GM19035 (cell line): ENCODE data around the gene KNDC1.

Experiments
- ATAC-seq: cut with Tn5 transposase; IDR thresholded peaks from one replicate; pipeline ENCODE4 v1.9.1; 2021; ENCODE audit not compliant: unreplicated experiment

The KNDC1 gene

GRCh38 chr10:133159611-133159949, 439 bp upstream of the KNDC1 start:
- no peak for ATAC-seq

- ATAC-seq, result no peak
Observed at GRCh38 chr10:133160826-133161471, 930 bp downstream of the KNDC1 start.

GRCh38 chr10:133161486-133162109, 1.6 kb downstream of the KNDC1 start:
- ATAC-seq, result no peak

DNA sequence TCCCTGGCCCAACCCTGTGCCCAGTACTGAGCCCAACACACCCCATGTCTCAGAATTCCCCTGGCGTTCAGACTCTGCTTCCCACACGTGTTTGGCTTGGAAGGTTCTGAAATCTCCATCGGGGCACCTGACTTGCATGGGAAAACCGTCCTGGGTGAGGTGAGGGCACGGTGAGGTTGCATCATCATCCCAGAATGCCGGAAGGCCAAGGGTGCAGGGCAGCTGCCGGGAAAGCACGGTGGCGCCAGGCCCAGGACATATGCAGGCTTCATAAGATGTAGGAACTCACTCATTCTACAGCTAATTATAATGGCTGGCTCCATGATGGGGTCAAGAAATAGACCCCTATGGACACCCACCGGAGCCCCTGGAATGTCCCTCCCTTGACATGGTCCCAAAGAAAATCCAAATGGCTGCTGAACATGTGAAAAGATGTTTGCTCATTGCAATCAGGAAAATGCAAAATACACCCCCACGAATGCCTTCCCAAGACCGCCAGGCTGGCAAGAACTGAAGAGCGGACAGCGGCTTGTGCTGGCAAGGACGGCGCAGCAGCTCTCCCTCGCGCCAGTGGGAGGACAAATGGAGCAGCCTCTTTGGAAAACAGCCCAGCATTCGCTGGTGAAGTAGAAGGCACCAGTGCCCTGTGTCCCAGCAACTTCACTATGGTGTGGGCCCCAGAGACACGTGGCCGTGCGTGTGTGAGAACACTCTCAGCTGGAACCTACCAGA, 2.3 kb downstream of the KNDC1 start:
- no peak for ATAC-seq

DNA sequence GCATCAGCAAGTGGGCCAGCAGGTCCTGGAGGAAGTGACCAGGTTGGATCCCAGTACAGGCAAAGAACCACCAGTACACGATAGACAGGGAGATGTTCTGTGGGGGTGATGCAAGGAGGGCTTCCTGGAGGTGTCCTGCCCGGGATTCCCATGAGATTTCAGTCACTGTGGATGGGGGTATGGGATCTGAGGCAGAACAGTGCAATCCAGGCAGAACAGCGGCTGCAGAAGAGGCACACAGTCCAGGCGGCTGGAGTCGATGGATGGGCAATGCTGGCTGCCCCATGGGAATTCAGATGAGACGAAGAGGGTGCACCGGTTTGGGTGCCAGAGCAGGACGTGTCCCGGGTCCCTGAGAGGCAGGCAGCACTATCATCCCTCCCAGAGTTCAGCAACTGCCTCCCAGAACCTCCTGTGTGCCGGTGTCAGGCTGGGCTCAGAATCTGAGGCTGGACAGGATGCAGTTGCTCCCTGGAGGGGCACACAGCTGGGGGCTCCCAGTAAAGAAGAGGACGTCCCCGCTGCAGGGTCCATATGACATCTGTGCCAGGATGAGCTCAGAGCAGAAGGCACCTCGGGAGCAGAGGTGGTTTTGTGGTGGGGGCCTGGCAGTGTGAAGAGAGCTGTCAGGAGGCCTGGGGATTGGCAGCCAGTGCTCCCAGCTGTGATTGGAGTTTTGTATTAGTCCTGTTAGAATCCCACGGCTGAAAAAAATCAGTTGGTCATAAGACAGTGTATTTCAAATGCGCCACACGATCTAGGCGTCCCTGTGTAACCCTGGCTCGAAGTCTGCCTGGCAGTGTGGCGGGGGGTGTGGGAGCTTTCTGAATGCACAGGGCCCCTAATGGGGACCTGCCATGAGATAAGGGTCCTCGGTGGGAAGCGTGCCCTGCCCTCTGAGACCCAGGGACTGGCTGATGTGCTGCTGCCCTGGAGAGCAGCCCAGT, 3.2 kb downstream of the KNDC1 start:
- ATAC-seq, result no peak

DNA sequence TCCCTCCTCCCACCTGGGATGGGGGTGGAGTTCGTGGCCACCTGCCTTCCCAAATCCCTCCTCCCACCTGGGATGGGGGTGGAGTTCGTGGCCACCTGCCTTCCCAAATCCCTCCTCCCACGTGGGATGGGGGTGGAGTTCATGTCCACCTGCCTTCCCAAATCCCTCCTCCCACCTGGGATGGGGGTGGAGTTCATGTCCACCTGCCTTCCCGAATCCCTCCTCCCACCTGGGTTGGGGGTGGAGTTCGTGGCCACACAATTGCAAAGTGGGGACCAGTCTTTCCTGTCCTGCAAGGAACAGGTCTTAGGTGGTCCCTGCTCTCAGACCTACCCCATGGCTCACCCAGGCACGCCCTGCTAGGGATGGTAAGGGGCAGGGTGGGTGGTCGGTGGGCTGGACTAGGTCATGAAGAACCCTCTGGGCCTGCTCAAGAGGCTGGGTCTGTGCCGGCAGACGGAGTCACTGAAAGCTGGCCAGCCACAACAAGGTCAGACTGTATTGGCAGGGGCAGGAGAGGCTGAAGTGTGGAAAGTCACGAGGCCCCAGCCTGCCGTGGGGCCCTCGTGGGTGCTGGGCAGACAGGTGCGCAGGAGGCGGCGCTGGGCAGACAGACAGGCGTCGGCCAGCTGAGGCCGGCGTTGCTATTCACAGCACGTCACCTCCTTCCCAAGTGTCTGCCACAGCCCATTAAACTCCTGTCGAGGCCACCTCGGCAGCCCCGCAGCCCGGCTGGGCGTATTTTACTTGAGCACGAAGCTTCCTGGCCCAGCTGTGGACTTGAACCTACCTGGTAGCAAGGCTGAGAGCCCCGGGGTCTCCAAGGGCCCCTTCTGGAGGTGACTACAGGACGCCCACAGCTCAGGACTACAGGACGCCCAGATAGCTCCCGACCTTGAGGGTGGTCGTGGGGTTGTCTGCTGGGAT, 4.1 kb downstream of the KNDC1 start:
- no peak for ATAC-seq

DNA sequence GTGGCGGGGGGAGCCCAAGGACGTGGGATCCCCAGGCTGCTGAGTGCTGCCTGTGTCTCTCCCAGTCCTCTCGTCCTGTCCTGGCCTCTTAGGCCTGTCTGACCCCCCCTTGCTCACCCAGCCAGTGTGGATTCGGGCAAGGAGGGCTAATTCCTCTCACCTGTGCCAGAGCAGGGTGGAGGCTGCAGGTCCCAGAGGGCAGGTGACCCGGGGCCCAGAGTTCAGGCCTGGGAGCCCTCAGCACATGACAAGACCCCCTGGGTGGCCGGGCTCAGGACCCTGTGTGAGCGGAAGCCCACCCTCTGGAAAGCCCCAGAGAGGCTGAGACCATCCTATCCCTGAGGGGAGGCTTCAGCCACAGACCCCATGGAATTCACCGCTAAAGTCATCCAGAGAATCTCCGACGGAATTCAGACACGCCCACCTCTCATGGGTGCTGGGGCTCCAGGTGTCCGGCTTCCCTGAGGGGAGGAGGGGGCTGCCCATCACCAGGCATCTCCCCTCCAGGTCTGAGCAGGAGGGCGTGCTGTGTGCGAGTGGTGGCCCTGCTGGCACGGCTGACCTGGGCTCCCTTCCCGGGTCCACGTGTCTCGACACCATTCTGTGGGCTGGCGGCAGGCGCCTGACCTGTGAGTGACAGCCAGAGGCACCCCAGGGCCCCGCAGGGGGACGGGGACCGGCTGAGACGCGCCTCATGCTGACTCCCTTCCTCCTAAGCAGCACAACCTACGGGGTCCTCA, 5.0 kb downstream of the KNDC1 start:
- no peak for ATAC-seq

- ATAC-seq, result no peak
Observed at GRCh38 chr10:133165556-133166503, 5.8 kb downstream of the KNDC1 start.

DNA sequence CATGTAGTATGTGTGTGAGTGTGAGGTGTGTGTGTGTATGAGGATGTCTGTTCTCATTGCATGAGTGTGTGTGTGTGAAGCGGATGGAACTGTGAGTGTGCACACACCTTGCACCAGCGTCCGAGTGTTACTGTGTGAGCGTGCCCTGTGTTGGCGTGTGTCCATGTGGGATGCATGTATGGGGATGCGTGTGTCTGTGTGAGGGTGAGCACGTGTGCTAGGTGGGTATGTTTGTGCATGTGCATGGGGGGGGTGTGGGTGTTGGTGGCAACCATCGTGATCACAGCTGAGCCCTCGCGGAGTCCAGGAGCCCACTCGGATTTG, 6.4 kb downstream of the KNDC1 start:
- ATAC-seq, result no peak

DNA sequence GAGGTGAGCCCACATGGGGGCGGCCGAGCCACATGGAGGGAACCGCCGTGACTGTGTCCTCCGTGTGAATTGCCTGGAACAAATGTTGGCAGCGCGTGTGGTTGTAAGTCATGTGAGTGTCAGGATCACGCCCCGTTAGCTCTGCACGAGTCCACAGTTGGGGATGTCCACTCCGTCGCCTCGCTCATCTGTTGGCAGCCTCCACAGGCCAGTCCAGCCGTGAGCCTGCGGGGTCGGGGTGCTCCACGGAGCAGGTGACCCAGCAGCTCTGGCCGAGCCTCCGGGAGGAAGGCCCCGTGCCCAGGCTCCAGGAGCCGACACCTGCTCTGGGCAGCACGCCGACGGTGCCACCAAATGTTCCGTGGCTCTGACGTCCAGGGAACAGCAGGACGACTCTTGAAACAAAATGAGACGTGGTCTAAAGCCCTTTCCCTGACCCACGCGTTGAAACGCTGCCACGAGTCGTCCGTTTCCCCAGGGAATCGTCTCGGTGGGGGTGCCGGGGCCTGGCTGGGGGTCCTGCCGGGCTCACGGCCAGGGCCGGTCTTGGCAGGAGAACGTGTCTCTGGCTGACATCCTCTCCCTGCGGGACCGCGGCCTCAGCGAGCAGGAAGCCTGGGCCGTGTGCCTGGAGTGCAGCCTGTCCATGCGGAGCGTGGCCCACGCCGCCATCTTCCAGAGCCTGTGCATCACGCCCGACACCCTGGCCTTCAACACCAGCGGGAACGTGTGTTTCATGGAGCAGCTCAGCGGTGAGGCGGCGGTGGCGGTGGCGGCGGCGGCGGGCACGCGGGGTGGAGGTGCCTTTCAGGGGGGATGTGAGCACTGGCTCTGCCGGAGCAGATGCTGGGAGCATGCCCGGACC, 7.0 kb downstream of the KNDC1 start:
- no peak for ATAC-seq

DNA sequence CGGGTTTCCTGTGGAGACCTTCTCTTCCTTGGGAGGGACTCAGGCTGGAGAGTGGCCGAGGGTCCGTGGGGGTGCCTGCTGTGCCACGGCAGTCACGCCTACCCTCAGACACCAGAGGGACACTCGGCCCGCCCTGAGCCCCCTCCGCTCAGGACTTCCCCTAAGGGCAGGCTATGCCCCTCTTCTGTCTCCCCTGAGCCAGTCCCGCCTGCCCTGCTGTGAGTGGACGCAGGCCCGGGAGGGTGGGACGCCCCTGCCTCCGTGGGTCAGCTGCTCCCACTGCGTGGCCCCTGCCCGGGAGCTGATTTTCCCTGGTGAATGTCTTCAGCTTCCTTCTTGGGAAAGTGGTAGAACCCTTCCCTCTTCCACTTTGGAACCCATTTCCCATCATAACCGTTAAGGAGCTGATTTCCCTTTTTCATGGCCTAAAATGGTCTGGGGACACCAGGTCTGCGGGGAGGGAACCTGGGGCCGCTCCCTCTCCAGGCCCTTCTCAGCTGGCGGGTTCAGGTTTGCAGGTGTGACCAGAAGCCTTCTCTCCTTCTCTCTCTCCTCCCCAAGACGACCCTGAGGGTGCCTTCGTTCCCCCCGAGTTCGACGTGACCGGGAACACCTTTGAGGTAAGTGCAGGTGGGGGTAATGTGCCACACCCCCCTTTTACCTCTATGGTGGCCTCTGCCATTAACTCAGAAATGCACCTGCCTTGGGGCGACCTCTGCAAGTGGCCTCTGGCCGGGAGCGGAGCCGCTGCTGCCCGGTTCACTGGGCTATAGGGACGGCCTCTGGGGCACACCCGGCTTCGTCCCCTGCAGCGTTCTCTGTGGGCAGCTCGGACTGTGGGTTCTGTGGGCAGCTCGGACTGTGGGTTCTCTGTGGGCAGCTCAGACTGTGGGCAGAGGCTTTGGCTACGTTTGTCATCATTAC, 7.9 kb downstream of the KNDC1 start:
- ATAC-seq, result no peak

DNA sequence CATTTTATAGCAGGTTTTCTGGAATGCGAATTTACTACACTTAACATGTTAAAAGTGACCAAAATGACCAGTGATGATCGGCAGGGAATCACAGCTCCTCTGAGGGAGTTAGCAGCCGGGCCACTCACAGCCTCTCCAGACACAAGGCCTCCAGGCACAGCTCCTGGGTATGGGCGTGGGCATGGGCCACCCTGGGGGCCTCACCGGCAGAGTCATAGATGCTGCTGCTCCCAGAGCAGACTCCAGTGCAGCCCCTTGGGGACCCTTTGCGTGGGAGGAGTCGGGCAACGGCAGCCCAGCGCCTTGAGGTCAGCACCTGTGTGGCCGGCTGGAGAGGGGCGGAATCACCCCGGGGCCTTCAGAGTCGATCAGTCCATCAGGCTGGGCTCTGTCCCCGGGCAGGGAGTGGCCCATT, 8.6 kb downstream of the KNDC1 start:
- ATAC-seq, result no peak

- no peak for ATAC-seq
Observed at GRCh38 chr10:133169173-133169947, 9.3 kb downstream of the KNDC1 start.

- ATAC-seq, result no peak
Observed at GRCh38 chr10:133170092-133170491, 10.1 kb downstream of the KNDC1 start.

DNA sequence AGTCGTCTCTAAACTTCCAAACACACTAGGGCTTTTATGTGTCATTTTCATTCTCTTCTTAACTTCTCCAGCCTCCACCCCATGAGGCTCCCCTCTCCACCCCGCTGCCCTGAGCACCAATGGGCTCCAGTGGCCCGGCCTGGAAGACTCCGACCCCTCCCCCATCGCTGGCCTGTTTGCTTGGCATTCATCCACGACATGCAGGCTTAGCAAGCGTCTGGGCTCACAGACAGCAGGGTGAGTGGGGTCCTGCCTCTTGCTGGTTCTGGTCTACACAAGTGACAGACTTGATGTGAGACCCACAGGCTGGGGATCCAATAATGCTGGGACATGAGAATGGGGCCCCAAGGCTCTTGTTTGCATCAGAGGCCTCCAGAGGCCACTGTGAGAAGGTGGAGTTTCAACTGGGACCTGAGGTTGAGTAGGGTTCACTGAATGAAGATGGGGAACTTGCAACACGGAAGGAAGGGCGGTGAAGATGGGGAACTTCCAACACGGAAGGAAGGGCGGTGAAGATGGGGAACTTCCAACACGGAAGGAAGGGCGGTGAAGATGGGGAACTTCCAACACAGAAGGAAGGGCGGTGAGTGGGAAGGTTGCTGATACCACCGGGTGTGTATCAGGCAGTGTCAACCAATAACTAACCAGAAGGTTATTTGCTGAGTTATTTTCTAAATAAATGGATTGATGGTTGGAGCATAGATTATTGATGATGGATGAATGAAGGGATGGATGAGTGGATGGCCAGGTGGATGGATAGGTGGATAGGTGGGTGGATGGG, 14.0 kb downstream of the KNDC1 start:
- ATAC-seq, result no peak
